SK-N-SH (cell line): ENCODE results near the gene SH3RF1. TPM values are rescaled to one million over a fixed set of nuclear protein-coding genes. Genes with fewer than 3 reads are reported as not detected.

Experiments
- CTCF ChIA-PET: fragments of 300-600, 350-600 bp; formaldehyde crosslinking; extraction: SDS; loops from one replicate; lab custom pipeline; 2021; lab: Yijun Ruan, JAX
- POLR2A ChIA-PET: fragments of 350-600 bp; sonication (Branson Sonifier 250); formaldehyde crosslinking; extraction: SDS; loops from one replicate; lab custom pipeline; 2020; ENCODE audit warnings: antibody characterized with exemption, inconsistent platforms; lab: Yijun Ruan, JAX
- DNase-seq: peaks from one replicate; pipeline ENCODE4 v3.0.0; 2012
- H2AFZ ChIP-seq: fragments of 200-600 bp; sonication (generic); 2 replicates; pipeline ENCODE4 v1.8.1; 2016; ENCODE audit warnings: antibody characterized with exemption, mild to moderate bottlenecking, low read depth
- H3F3A ChIP-seq: fragments of 200-600 bp; sonication (generic); replicated peaks from 2 replicates; pipeline ENCODE3; 2016; ENCODE audit warnings: antibody characterized with exemption, mild to moderate bottlenecking; ENCODE audit not compliant: insufficient read depth
- H3K27ac ChIP-seq, 2 experiments: fragments of 200-500 bp in 1 of 2; fragments of 200-600 bp in 1 of 2; sonication (Bioruptor generic) in 1 of 2; sonication (generic), shearing (Covaris generic) in 1 of 2; 2 replicates each; pipeline versions ENCODE4 v1.5.1 to v1.6.1; 2014 to 2016; ENCODE audit warnings: low read depth in 2 of 2, inconsistent platforms in 1 of 2, low read length in 1 of 2, mild to moderate bottlenecking in 1 of 2, mixed read lengths in 1 of 2
- H3K27me3 ChIP-seq: fragments of 200-600 bp; sonication (generic), shearing (Covaris generic); 2 replicates; pipeline ENCODE4 v1.6.1; 2016; ENCODE audit warnings: mixed run types; ENCODE audit not compliant: insufficient read depth
- H3K36me3 ChIP-seq, 2 experiments: fragments of 200-500 bp in 1 of 2; fragments of 200-600 bp in 1 of 2; sonication (Bioruptor generic) in 1 of 2; sonication (generic) in 1 of 2; replicated peaks in 1 of 2; 2 replicates each; pipeline versions ENCODE3 to v1.5.1; 2014 to 2016; ENCODE audit warnings: low read length in 1 of 2, mild to moderate bottlenecking in 1 of 2; ENCODE audit not compliant: insufficient read depth in 2 of 2, control insufficient read depth in 1 of 2
- H3K4me1 ChIP-seq, 2 experiments: fragments of 200-500 bp in 1 of 2; fragments of 200-600 bp in 1 of 2; sonication (Bioruptor generic) in 1 of 2; sonication (generic), shearing (Covaris generic) in 1 of 2; 2 replicates each; pipeline versions ENCODE4 v1.5.1 to v1.6.1; 2014 to 2016; ENCODE audit warnings: low read depth in 1 of 2, low read length in 1 of 2, mixed run types in 1 of 2; ENCODE audit not compliant: insufficient read depth in 2 of 2, control insufficient read depth in 1 of 2
- H3K4me2 ChIP-seq: fragments of 200-600 bp; sonication (generic), shearing (Covaris generic); 2 replicates; pipeline ENCODE4 v1.6.1; 2017; ENCODE audit warnings: mixed run types
- H3K4me3 ChIP-seq, 2 experiments: fragments of 200-500 bp in 1 of 2; fragments of 200-600 bp in 1 of 2; sonication (Bioruptor generic) in 1 of 2; sonication (generic), shearing (Covaris generic) in 1 of 2; 2 replicates each; pipeline versions ENCODE4 v1.5.1 to v1.8.1; 2014 to 2016; ENCODE audit warnings: low read depth in 2 of 2, inconsistent platforms in 1 of 2, low read length in 1 of 2, mild to moderate bottlenecking in 1 of 2, mixed read lengths in 1 of 2, moderate library complexity in 1 of 2
- H3K79me2 ChIP-seq: fragments of 200-600 bp; sonication (generic); 2 replicates; pipeline ENCODE4 v1.8.1; 2017; ENCODE audit warnings: mild to moderate bottlenecking; ENCODE audit not compliant: insufficient read depth
- H3K9ac ChIP-seq: fragments of 200-600 bp; sonication (generic); 2 replicates; pipeline ENCODE4 v1.6.1; 2017; ENCODE audit warnings: mixed run types
- H3K9me2 ChIP-seq: fragments of 200-600 bp; sonication (generic); 2 replicates; pipeline ENCODE4 v1.6.1; 2017; ENCODE audit warnings: mixed run types
- H3K9me3 ChIP-seq: fragments of 200-600 bp; sonication (generic); 2 replicates; pipeline ENCODE4 v1.6.1; 2017; ENCODE audit warnings: mixed run types, mild to moderate bottlenecking, moderate library complexity
- H4K20me1 ChIP-seq: fragments of 200-600 bp; sonication (generic); 2 replicates; pipeline ENCODE4 v1.6.1; 2017; ENCODE audit warnings: mild to moderate bottlenecking, mixed run types; ENCODE audit not compliant: insufficient read depth
- CHD2 ChIP-seq: fragments of 150-350 bp; IDR thresholded peaks from 2 replicates; pipeline ENCODE4 v1.6.1; 2018; ENCODE audit warnings: low read length; ENCODE audit not compliant: partially characterized antibody
- EP300 ChIP-seq, 2 experiments: IDR thresholded peaks; 2 replicates each; pipeline versions ENCODE4 v1.4.0 to v1.6.1; 2012; ENCODE audit warnings: borderline replicate concordance in 1 of 2, low read depth in 1 of 2, low read length in 1 of 2
- FOSL2 ChIP-seq: IDR thresholded peaks from 2 replicates; pipeline ENCODE4 v1.4.0; 2012; ENCODE audit warnings: low read depth, mild to moderate bottlenecking, moderate library complexity, borderline replicate concordance
- FOXJ3 ChIP-seq: sonication (generic); formaldehyde crosslinking; IDR thresholded peaks from 2 replicates; pipeline ENCODE4 v1.5.1; 2020; ENCODE audit warnings: mild to moderate bottlenecking, missing genetic modification reagents
- FOXM1 ChIP-seq: IDR thresholded peaks from 2 replicates; pipeline ENCODE4 v1.4.0; 2012; ENCODE audit warnings: low read depth, mild to moderate bottlenecking
- JUND ChIP-seq: IDR thresholded peaks from 2 replicates; pipeline ENCODE4 v1.4.0; 2012
- MEF2A ChIP-seq: IDR thresholded peaks from 2 replicates; pipeline ENCODE4 v1.4.0; 2012; ENCODE audit warnings: low read depth, borderline replicate concordance
- MXI1 ChIP-seq: IDR thresholded peaks from 2 replicates; pipeline ENCODE4 v1.6.1; 2012; ENCODE audit warnings: mild to moderate bottlenecking, low read depth, low read length, improper control_type of control experiment
- RFX5 ChIP-seq: IDR thresholded peaks from 2 replicates; pipeline ENCODE4 v1.6.1; 2012; ENCODE audit warnings: mild to moderate bottlenecking, improper control_type of control experiment, low read length
- SMC3 ChIP-seq: IDR thresholded peaks from 2 replicates; pipeline ENCODE4 v1.6.1; 2012; ENCODE audit warnings: low read depth, low read length, improper control_type of control experiment
- YY1 ChIP-seq: IDR thresholded peaks from 2 replicates; pipeline ENCODE4 v1.4.0; 2012; ENCODE audit warnings: low read depth, mild to moderate bottlenecking
- WGBS: methylation state at CpG from one replicate; pipeline ENCODE4 v1.1.6; 2017; ENCODE audit warnings: low lambda C conversion rate; 5-methylcytosine and 5-hydroxymethylcytosine counted together
- polyA plus RNA-seq, 3 experiments: library from polyadenylated mRNA; depleted of rRNA; stranded (reverse); fragments of >200 nt; gene quantifications; 2 replicates each; pipeline ENCODE4 v1.2.3, GENCODE V29; 2012
- TF ChIP-seq, protein P1 (sequence below): IDR thresholded peaks from 2 replicates; pipeline ENCODE4 v1.6.1; 2012; ENCODE audit warnings: mild to moderate bottlenecking, low read depth, low read length, moderate library complexity
- TF ChIP-seq, protein P2 (sequence below): fragments of 200-600 bp; sonication (generic); IDR thresholded peaks from 2 replicates; pipeline ENCODE4 v1.6.1; 2017; ENCODE audit warnings: antibody characterized with exemption, mild to moderate bottlenecking, moderate library complexity
- TF ChIP-seq, protein P3 (sequence below): fragments of 150-350 bp; IDR thresholded peaks from 2 replicates; pipeline ENCODE4 v1.6.1; 2017; ENCODE audit warnings: antibody characterized with exemption, low read length, low read depth, borderline replicate concordance
- TF ChIP-seq, protein P4 (sequence below): fragments of 150-350 bp; IDR thresholded peaks from 2 replicates; pipeline ENCODE4 v1.6.1; 2016; ENCODE audit warnings: mild to moderate bottlenecking, low read depth, low read length
- TF ChIP-seq, protein P5 (sequence below): IDR thresholded peaks from 2 replicates; pipeline ENCODE4 v1.4.0; 2012; ENCODE audit warnings: low read depth, borderline replicate concordance
- TF ChIP-seq, protein P6 (sequence below): IDR thresholded peaks from 2 replicates; pipeline ENCODE4; 2012

Gene SH3RF1
- polyA plus RNA-seq, 1 of the 3 experiments (the other 2 are of a cell fraction), result 22.0 TPM

DNA sequence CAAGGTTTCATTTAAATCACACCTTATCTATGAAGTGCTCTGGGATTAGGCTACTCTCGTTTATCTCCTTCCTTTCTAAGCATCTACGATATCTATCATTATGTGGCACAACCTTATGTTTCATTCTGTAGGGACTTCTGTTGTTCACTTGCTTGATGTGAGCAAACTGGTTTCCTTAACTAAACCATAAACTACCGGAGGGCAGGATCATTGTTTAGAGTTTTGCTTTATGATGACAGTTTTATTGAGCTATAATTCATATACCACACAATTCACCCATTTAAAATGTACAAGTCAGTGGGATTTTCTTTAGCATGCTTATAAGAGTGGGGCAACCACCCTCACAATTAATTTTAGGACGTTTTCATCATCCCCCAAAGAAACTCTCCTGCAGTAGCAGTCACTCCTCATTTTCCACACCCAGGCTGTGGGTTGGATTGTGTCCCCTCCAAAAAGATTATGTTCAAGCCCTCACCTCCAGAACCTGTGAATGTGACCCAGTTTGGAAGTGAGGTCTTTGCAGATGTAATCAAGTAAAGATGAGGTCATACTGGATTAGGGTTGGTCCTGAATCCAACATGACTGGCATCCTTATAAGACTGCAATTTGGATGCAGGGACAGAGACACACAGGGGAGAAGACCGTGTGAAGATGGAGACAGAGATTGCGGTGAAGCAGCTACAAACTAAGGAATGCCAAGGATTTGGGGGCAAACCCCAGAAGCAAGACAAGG, 42.1 kb upstream of the SH3RF1 start:
- H3K27me3 ChIP-seq, result no peaks in the 10 kb centered on the region
- no peak overlapping the region for H3K27ac ChIP-seq
- H3K79me2 ChIP-seq, result no peaks in the 10 kb centered on the region
- POLR2A ChIA-PET, result no interaction called here
- H3K36me3 ChIP-seq, result no peaks in the 10 kb centered on the region
- H2AFZ ChIP-seq, result no peak overlapping the region
- no peak overlapping the region for H3K4me3 ChIP-seq
- TF ChIP-seq, protein P1, sequence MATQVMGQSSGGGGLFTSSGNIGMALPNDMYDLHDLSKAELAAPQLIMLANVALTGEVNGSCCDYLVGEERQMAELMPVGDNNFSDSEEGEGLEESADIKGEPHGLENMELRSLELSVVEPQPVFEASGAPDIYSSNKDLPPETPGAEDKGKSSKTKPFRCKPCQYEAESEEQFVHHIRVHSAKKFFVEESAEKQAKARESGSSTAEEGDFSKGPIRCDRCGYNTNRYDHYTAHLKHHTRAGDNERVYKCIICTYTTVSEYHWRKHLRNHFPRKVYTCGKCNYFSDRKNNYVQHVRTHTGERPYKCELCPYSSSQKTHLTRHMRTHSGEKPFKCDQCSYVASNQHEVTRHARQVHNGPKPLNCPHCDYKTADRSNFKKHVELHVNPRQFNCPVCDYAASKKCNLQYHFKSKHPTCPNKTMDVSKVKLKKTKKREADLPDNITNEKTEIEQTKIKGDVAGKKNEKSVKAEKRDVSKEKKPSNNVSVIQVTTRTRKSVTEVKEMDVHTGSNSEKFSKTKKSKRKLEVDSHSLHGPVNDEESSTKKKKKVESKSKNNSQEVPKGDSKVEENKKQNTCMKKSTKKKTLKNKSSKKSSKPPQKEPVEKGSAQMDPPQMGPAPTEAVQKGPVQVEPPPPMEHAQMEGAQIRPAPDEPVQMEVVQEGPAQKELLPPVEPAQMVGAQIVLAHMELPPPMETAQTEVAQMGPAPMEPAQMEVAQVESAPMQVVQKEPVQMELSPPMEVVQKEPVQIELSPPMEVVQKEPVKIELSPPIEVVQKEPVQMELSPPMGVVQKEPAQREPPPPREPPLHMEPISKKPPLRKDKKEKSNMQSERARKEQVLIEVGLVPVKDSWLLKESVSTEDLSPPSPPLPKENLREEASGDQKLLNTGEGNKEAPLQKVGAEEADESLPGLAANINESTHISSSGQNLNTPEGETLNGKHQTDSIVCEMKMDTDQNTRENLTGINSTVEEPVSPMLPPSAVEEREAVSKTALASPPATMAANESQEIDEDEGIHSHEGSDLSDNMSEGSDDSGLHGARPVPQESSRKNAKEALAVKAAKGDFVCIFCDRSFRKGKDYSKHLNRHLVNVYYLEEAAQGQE, result no peak
- no peak for TF ChIP-seq YY1
- TF ChIP-seq, protein P2, sequence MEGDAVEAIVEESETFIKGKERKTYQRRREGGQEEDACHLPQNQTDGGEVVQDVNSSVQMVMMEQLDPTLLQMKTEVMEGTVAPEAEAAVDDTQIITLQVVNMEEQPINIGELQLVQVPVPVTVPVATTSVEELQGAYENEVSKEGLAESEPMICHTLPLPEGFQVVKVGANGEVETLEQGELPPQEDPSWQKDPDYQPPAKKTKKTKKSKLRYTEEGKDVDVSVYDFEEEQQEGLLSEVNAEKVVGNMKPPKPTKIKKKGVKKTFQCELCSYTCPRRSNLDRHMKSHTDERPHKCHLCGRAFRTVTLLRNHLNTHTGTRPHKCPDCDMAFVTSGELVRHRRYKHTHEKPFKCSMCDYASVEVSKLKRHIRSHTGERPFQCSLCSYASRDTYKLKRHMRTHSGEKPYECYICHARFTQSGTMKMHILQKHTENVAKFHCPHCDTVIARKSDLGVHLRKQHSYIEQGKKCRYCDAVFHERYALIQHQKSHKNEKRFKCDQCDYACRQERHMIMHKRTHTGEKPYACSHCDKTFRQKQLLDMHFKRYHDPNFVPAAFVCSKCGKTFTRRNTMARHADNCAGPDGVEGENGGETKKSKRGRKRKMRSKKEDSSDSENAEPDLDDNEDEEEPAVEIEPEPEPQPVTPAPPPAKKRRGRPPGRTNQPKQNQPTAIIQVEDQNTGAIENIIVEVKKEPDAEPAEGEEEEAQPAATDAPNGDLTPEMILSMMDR, result no peak
- TF ChIP-seq FOXM1, result no peak
- TF ChIP-seq, protein P3, sequence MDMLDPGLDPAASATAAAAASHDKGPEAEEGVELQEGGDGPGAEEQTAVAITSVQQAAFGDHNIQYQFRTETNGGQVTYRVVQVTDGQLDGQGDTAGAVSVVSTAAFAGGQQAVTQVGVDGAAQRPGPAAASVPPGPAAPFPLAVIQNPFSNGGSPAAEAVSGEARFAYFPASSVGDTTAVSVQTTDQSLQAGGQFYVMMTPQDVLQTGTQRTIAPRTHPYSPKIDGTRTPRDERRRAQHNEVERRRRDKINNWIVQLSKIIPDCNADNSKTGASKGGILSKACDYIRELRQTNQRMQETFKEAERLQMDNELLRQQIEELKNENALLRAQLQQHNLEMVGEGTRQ, result no peak
- TF ChIP-seq, protein P4, sequence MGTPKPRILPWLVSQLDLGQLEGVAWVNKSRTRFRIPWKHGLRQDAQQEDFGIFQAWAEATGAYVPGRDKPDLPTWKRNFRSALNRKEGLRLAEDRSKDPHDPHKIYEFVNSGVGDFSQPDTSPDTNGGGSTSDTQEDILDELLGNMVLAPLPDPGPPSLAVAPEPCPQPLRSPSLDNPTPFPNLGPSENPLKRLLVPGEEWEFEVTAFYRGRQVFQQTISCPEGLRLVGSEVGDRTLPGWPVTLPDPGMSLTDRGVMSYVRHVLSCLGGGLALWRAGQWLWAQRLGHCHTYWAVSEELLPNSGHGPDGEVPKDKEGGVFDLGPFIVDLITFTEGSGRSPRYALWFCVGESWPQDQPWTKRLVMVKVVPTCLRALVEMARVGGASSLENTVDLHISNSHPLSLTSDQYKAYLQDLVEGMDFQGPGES, result no peak
- no peak for TF ChIP-seq SMC3
- TF ChIP-seq MXI1, result no peak
- no peak for TF ChIP-seq FOSL2
- TF ChIP-seq, protein P5, sequence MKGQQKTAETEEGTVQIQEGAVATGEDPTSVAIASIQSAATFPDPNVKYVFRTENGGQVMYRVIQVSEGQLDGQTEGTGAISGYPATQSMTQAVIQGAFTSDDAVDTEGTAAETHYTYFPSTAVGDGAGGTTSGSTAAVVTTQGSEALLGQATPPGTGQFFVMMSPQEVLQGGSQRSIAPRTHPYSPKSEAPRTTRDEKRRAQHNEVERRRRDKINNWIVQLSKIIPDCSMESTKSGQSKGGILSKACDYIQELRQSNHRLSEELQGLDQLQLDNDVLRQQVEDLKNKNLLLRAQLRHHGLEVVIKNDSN, result no peak
- TF ChIP-seq, protein P6, sequence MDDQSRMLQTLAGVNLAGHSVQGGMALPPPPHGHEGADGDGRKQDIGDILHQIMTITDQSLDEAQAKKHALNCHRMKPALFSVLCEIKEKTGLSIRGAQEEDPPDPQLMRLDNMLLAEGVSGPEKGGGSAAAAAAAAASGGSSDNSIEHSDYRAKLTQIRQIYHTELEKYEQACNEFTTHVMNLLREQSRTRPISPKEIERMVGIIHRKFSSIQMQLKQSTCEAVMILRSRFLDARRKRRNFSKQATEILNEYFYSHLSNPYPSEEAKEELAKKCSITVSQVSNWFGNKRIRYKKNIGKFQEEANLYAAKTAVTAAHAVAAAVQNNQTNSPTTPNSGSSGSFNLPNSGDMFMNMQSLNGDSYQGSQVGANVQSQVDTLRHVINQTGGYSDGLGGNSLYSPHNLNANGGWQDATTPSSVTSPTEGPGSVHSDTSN, result no peak
- no peak for TF ChIP-seq CHD2
- no peak for TF ChIP-seq JUND
- TF ChIP-seq EP300 (IDR thresholded peaks at IDR 0.05; ENCODE audit: borderline replicate concordance in 1 of 2, low read depth in 1 of 2, low read length in 1 of 2), result no peak
- TF ChIP-seq MEF2A, result no peak
- TF ChIP-seq RFX5, result no peak
- TF ChIP-seq FOXJ3 (CRISPR knock-in tag), result no peak
- TF ChIP-seq, all 33 proteins: peak for 0
- Histone ChIP-seq H3F3A (peaks cover 14% of the 10 kb centered on the region), H3K4me1 (peaks cover 11 to 12% of the 10 kb centered on the region in 2 experiments; a peak in 3 of 4 replicates), H3K9ac (no peak overlapping the region), H3K4me2 (no peak overlapping the region), H3K9me2 (no peaks in the 10 kb centered on the region), H4K20me1 (no peaks in the 10 kb centered on the region), H3K9me3 (no peaks in the 10 kb centered on the region)
- CTCF ChIA-PET, result interaction anchor here (0.6 to 1.3 kb wide), 5 partner anchors 48 to 390 kb away, joined by 3 to 5 read pairs (median 3); no protein-coding TSS in a partner anchor
- 91% methylated on average over 6 of the region's 6 CpGs for WGBS
- DNase-seq, result no peak
